DMS114 treated with DMSO at 0.1 percent for 48 hours (cell line): ENCODE results near the gene RRP8.

Experiments
- DNase-seq: peaks from one replicate; lab custom pipeline; 2025; ENCODE audit not compliant: unreplicated experiment; lab: John Stamatoyannopoulos, UW

RRP8 gene

DNA sequence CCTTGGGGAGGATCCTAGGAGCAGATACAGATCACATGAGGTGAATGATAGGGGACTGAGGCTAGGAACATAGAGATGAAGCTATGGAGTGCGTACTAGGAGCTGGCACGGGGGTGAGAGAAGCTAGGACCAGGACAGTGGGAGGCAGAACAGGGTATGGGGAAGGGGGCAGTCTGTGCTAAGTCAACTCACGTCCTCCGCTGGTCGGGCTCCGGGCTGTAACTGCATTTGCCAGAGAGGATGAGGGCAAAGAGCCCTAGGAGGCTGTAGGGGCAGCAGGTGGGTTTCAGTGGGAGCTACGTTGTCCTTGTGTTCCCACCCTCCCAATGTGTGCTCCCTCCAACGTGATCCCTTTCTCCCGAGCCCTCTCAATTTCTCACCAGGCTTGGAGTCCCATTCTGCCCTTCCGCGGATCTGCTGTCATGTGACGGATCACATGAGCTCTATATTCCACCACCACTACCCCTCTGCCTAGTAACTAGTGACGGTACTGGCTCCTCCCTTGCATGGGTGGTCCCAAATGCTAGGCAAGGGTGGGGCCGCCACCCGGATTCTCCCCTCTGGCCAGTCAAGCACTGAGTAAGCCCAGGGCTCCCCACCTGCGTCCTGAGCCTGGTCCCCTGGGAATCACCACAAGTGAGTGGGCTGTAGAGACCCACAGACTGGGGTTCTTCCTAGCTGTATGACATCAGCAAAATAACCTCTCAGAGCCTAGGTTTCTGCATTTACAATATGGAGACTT is 15.8 kb upstream of the RRP8 start, which contains the start of gene TPP1:
TPP1 (minus strand) TSS at position 419 of the 742 bp plus-strand sequence; CDS start at position 397, 22 bp downstream.
- peak; percentile 81 for DNase-seq

DNA sequence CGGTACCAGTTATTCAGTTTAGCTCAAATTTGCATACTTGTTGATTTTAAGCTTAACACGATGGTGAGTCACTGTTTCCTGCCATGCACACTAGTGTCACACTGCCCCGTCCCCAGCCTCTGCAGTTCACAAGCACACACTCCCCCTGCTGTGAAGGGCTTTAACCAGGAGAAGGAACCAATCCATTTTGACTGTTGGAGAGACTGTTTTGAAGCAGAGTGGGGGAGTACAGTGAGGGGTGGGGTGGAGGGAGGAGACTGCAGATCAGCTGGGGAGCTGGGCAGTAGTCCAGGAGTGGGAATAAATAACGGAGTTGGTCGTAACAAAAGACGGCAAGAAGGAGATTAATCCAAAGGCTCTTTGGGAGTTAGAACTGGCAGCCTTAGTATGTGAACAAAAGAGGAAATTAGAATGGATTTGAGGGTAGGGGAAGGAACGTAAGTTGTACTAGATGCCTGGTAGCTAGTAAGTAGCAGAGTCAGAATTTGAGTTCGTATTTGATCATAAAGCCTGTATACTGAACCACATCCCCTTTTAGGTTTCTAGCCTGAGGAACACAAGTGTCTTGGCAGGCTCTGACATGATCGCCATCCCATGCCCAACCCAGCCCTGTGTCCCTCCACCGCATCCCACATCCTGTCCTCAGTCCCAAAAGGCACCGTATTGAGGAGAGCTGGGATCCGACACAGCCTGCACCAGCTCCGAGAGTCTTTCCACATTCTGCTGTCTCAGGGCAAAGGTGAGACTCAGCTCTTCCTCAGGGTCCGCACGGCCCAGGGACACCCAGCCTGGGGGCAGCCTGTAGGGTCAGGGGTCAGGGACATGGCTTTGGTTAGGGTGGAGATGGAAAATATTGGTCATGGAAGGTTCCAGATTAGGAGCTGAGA is 14.9 kb upstream of the RRP8 start:
- DNase-seq: no peak

DNA sequence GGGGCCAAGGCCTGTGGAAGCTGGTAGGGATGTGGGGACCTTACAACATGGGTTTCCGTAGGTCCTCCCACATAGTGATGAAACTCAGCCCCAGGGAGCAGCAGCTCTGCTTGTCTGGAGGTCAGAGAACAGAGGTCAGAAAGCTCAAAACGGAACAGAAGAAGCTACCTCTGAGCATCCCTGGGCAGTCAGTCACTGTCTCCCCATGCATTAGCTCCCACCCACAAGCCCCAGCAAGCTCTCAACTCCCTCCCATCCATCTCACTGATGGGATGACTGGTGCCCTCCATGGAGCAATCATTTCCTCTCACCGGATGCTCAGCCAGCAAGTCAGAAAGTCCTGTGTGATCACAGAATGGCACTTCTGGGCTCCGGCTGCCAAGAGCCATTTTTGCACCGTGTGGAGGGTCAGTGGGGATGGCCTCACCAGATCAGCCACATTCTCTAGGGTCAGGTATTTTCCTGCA is 13.9 kb upstream of the RRP8 start:
- DNase-seq: no peak

DNA sequence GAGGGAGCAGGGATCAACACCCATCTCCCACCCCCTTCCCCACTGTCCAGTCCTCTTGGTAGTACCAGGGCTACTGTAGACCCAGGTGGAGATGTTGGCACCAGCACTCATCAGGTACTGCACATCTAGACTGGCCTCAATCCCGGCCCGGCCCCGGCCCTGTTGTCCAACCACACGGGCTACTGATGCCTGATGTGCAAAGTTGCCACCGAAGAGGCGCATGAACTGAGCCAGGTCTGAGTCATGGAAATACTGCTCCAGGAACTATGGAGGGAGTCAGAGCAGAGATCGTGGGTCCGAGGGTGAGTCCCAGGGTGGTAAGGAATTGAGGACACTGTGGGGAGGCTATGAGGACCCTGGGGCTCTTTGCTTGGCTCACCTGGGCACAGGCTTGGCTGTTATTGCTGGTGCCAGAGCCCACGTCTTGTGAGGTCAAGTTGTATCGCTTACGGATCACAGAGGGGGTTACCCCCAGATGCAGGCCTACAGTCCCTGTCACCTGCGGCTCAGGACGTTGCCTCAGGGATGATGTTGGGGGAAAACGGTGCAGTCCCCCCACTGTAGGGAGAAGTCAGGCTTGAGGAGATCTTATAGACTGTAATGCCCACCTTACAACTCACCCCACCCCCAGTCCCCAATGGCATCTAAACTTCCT is 13.3 kb upstream of the RRP8 start:
- DNase-seq: no peak

DNA sequence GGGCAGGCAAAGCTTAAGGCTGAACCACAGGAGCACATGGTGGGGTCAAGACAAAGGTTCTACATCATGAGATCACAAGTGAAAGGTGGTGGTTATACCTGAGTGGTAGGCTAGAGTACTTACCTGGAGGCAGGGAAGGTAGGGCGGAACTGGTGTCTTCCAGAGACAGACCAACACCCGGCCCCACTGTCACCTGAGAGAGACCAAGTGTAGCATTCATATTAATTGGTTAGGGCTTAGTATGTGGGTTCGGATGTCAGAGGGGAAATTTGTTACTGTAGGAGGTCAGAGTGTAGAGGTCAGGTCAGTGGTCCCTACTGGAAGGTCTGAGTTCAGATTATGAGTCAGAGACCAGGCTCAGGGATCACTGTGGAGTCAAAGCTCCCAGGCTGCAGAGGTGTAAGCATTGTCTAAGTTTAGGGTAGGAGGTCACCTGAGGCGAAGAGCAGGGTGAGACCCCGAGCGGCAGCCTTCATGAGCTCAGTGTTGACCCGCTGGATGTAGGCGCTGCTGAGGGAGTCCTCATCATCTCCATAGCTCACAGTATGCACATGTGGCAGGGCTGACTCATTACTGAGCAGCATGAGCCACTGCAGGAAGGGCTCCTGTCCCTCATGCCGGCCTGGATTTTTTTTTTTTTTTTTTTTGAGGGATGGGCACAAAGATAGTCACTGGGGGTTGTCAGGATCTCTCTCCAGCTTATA is 12.6 kb upstream of the RRP8 start:
- no peak for DNase-seq

DNA sequence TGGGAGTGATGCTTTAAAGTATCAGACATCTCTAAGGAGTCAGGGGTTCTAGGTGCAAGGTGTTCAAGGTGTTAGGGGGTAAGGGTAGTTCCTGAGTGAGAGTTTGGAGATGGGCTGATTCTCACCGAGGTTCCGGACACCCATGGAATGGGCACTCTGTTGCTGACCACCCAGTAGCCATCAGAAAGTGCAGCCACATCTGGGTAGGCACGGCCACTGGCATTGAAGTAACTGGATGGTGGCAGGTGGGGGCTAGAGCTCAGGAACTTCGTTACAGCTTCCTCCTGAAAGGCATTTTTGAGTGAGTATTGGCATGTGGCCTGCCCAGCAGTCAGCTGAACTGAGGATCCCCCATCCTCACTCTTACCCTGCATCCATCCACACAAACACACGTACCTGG is 11.6 kb upstream of the RRP8 start:
- no peak for DNase-seq

DNA sequence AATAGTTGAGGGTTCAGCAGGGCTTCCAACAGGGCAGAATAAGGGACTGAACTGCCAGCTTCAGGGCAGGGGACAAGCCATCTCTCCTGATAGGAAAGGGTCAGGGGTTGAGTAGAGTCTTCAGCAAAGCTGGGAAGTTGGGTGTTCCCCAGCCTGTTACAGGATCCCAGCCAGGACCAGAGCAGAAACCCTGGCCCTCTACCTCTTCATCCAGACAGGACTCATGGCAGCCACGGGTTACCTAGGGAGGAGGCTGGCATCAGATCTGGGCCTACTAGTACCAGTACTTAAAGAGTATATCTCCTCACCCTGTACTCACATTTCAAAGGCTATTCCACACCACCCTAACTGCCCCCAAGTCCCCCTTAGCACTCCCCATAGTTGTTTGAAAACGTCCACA is 11.0 kb upstream of the RRP8 start:
- no peak for DNase-seq

DNA sequence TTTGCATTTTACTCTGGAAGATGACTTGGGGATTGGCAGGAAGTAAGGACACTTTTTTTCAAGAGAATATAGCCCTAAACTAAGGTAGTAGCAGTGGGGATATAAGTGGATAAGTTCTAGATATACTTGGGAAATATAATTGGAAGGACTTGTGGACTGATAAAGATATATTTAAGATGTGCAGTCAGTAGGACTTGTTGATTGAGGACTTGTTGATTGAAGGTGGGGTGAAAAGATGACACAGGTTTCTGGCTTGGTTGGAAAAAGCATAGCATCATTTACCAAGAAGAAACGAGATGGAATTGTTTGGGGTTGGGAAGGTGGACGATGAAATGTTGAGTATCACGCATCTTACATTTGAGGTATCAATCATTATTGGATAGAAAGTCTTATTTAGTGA is 10.1 kb upstream of the RRP8 start:
- DNase-seq: no peak

DNA sequence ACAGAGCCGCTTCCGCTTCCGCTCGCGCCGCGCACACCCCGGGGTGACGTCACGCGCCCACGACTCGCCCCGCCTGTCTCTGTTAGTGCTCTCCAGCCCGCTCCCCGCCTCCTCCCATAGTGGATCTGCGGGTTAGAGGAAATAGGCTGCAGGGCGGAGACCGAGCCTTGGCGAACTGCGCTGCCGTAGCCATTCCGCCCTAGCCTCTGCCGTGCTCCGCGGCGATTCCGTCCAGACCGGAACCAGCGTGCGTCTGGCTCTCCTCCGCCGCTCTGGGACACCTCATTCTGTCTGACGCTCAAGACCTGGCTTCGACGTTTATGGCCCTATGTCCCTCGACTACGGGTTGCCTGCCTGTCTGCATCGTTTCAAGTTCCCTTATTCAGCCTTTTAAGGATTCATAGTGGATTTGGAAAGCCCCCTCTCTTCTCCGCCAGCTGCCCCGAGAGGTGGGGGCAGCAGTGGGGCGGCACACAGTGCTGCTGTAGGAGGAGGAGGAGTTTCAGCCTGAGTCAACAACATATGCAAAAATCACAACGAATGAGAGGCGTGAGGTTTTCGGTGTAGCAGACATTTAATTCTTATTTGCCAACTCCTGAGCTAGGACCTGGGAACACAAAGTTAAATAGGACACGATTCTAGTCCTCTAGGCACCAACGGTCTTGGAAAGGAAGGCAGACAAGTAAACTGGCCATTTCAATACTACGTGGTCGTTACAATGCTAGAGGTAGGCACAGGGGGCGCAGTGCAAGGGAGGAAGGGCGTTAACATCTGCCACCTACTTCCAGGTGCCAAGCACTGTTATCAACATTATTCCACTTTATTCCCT is 9.0 kb upstream of the RRP8 start, which contains the start of gene TAF10:
TAF10 (minus strand) TSS at position 4 of the 829 bp plus-strand sequence. CDS start 27 bp downstream, outside the sequence.
- DNase-seq: peak; percentile 56

DNA sequence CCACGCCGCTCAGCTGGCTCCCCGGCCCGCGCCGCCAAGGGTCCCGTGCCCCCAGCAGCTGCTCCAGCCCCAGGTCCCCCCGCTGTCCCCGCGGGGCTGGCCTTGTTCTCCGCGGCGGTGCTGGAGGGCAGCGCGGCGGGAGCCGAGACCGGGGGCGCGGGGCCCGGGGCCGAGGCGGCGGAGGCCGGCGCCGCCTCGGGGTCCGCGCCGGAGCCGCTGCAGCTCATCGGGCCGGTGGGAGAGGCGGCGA is 8.5 kb upstream of the RRP8 start:
- DNase-seq: no peak

DNA sequence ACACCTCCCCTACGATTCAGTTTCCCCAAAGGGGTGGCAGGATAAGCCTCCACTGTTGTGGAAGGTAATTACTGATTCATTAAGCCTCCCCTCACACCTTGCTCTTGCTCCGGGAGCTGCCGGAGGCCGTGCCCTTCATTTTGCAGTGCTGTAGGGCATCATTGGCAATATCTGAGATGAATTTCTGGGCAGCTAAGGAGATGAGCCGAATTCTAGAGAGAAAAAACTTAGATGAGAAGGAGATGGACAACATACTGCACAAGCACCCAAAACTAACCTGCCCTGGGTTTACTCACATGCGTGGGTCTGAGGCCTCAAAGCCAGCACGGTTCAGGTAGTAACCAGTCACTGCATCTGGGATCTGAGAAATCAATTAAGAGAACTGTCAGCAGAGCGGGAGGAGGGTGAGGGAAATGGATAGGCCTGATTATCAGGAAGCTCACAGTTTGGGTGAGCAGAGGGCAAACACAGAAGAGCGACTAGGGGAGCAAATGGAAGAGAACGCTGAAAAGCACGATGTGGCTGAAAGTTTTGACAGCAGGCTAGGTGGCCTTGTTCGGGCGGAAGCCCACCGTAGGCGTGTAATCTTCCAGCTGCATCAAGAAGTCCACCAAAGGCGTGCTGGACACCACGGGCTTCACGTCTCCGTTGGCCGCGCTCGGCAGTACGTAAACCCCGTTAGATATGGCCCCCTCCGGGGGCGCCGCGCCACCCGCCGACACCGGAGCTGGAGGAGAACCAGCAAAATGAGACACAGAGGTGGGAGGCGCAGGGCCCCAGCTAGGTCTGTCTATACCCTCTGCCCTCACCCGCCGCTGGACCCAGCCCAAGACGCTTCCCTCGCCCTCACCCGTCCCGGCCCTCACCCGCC is 7.9 kb upstream of the RRP8 start:
- no peak for DNase-seq

DNA sequence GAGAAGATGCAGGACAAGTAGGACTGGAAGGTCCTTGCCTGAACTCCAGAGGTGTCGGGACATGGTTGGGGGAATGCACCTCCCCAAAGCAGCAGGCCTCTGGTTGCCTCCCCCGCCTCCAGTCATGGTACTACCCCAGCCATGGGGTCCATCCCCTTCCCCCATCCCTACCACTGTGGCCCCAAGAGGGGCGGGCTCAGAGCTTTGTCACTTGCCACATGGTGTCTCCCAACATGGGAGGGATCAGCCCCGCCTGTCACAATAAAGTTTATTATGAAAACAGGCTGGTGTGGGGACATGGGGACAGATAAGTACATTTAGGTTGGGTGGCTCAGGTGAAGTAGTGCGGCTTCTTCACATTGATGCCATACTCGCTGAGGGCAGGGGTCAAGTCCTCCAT is 7.2 kb upstream of the RRP8 start:
- no peak for DNase-seq

DNA sequence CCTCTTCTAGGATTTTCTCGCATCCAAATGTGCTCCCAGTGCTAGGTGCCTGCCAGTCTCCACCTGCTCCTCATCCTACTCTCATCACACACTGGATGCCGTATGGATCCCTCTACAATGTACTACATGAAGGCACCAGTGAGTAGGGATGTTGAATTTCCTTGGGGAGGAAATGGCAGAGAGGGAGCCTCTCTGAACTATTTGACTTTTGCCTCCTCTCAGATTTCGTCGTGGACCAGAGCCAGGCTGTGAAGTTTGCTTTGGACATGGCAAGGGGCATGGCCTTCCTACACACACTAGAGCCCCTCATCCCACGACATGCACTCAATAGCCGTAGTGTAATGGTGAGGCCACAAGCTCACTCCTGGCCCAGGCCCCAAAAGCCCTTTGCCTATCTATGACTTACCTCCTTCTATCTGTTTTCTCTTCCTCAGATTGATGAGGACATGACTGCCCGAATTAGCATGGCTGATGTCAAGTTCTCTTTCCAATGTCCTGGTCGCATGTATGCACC is 6.1 kb upstream of the RRP8 start:
- DNase-seq: no peak

DNA sequence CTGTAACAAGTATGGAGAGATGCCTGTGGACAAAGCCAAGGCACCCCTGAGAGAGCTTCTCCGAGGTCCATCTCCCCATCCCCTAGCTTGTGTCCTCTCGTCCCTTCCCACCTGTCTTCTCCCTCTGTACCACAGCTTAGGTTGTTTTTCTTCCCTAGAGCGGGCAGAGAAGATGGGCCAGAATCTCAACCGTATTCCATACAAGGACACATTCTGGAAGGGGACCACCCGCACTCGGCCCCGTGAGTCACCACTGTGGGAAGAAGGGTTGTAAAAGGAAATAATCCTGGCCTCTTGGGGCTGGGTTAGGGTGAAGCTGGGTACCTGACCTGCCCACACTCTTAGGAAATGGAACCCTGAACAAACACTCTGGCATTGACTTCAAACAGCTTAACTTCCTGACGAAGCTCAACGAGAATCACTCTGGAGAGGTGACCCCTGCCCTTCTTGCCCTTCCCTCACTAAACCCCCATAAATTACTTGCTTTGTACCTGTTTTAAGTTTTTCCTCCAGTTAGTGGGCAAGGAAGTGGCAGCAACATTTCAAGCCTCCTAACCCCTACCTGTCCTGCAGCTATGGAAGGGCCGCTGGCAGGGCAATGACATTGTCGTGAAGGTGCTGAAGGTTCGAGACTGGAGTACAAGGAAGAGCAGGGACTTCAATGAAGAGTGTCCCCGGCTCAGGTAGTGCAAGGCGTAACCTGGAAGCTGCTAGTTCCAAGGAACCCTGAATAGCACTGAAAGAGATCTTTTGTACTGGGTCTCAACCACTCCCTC is 5.5 kb upstream of the RRP8 start:
- no peak for DNase-seq

DNA sequence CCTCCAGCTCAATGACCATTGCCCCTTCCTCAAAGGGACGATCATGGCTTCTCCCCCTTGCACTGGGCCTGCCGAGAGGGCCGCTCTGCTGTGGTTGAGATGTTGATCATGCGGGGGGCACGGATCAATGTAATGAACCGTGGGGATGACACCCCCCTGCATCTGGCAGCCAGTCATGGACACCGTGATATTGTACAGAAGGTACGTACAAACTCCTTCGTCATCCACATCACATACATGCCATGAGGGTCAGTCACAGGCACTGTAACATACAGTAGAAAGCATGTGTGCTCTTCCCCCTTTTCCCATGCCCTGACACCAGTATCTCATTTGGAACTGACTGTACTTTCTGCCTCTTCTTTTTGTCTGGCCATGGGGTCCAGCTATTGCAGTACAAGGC is 4.6 kb upstream of the RRP8 start:
- no peak for DNase-seq

DNA sequence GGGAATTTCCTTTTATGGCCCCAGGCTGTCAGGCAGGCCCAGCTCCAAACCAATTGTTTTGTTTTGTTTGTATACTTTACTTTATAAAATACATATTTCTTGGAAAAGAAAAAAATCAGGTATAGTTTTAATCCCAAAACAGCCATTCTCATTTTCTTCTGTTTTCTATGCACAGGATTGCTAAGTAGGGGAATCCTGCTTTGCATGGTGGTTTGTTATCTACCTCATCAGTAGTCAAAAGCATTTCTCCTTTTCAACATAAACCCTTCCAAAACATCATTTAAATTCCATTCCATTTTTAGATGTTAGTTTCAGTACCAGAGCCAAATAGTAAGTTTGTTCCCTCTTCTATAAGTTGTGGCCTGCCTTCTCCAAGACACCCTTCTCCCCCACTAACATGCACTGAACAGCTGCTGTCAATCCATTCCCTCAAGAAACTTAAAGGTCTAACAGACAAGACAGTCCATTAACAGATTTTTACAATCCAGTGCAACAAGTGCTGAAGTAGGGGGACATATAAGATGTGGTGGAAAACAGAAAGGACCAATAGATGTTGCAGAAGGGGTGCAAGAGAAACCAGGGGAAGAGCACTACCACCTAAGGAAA is 3.9 kb upstream of the RRP8 start:
- no peak for DNase-seq

DNA sequence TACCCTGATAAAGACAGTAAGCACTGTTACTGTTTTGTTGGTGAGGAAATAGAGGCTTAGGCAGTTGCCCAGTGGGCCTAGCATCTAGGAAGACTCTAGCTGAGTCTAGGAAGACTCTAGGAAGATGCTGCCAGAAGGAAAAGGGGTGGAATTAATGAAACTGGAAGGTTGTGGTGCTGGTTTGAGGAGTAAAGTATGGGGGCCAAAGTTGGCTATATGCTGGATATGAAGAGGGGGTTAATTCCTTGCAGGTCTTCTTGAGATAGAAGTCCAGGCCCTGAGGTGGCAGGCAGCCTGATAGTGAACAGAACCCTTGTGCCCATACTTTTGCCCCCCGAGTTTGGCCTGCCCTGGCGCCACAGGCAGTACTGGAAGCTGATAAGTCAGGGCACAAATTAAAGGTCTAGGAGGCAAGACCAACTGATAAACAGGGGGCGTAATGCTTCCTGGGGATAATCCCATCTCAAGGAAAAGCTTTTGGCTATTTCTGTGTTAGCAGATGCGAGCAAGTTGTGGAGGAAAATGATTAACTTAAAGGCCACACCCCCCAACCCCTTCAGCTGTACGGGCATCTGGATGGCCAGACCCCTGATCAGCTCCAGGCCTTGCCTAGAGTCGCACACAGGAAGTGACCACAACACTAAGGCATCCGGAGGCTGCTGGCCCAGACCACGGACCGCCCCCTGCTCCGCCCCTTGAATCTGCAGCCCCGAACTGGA is 3.2 kb upstream of the RRP8 start:
- peak; percentile 3 for DNase-seq
